Muscle layer of duodenum (tissue), 2 donors: ENCODE data around the gene NELFB.
A peak's percentile ranks its signal among the peaks of the same experiment; 100 is the strongest.

Source experiments
- H3K27ac ChIP-seq: one replicate; pipeline ENCODE4 v1.7.0; 2013; ENCODE audit warnings: mild to moderate bottlenecking, low read length
- H3K27me3 ChIP-seq: one replicate; pipeline ENCODE4 v1.7.0; 2013; ENCODE audit warnings: low read depth, mild to moderate bottlenecking, control low read depth, low read length
- H3K36me3 ChIP-seq, 2 donors: one replicate each; pipeline ENCODE4 v1.7.0; 2013; ENCODE audit warnings: low read length in 2 of 2, control low read depth in 1 of 2, mild to moderate bottlenecking in 1 of 2; ENCODE audit not compliant: insufficient read depth in 2 of 2, control insufficient read depth in 1 of 2
- H3K4me1 ChIP-seq, 2 donors: one replicate each; pipeline ENCODE4 v1.7.0; 2013; ENCODE audit warnings: low read length in 2 of 2, mild to moderate bottlenecking in 2 of 2, control low read depth in 1 of 2, moderate library complexity in 1 of 2; ENCODE audit not compliant: insufficient read depth in 2 of 2, control insufficient read depth in 1 of 2
- H3K4me3 ChIP-seq, 2 donors: one replicate each; pipeline ENCODE4 v1.7.0; 2013; ENCODE audit warnings: low read length in 2 of 2, low read depth in 1 of 2, mild to moderate bottlenecking in 1 of 2
- H3K9me3 ChIP-seq, 2 donors: one replicate each; pipeline ENCODE4 v1.7.0; 2013; ENCODE audit warnings: low read length in 2 of 2, control low read depth in 1 of 2, mild to moderate bottlenecking in 1 of 2; ENCODE audit not compliant: control insufficient read depth in 1 of 2
- donor health status: healthy.

The NELFB gene

DNA sequence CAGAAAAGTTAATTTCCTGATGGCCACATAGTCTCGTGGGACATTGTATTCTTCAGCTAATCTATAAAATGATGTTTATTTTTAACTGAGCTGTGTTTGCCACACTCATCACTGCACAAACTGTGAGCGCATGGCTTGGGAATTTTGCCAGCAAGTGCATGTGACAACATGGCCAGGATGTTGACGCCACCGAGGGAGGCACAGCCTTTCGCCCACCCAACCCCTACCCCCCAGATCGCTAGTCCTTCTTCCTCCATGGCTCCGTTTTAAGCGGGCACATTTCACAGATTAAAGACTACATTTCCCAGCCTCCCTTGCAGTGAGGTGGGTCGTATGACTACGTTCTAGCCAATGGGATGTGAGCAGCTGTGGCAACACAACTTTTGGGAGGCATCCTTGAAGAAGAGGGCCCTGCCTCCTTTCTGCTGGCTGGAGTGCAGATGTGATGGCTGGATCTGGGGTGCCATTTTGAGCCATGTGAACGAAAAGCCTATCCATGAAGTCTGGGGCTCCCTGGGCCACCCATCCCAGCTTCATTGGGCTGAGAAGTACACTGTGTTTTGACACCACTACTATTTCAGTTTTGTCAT is 39.1 kb downstream of the NELFB start:
- H3K4me3 ChIP-seq = peak overlapping the region in 1 of 2 donors; percentile 16
- H3K27me3 ChIP-seq = peaks cover 32% of the 10 kb centered on the region
- H3K4me1 ChIP-seq = peaks cover 0 to 16% of the 10 kb centered on the region in 2 donors
- H3K9me3 ChIP-seq = no peaks in the 10 kb centered on the region
- peak overlapping the region; percentile 58 for H3K27ac ChIP-seq
- no peaks in the 10 kb centered on the region for H3K36me3 ChIP-seq

DNA sequence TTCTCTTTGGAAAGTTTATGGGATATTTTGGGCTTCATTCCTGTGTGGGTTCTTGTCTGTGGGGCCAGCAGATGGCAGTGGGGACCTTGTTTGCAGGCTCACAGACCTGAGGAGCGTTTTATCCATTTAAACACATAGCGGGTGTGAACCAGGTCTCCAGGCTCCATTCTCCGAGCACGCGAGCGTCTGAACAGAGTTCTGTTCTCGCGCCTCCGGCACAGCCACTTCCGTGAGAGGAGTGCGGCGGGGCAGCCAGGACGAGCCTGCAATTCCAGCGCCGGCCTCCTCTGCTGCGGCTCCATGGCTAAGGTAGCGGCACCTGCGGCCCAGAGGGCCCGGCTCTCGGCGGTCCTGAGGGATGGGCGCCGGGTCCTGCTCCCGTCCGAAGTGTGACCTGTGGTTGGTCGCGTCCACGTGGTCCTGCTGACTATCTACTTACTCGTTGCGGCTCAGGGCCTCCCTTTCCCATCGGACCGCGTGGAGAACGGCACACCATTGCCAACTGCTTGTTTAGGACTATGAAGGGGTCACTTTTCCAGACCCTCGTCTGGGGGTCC is 39.6 kb downstream of the NELFB start:
- peaks cover 0 to 16% of the 10 kb centered on the region in 2 donors for H3K4me1 ChIP-seq
- no peaks in the 10 kb centered on the region for H3K36me3 ChIP-seq
- peak overlapping the region; percentile 58 for H3K27ac ChIP-seq

DNA sequence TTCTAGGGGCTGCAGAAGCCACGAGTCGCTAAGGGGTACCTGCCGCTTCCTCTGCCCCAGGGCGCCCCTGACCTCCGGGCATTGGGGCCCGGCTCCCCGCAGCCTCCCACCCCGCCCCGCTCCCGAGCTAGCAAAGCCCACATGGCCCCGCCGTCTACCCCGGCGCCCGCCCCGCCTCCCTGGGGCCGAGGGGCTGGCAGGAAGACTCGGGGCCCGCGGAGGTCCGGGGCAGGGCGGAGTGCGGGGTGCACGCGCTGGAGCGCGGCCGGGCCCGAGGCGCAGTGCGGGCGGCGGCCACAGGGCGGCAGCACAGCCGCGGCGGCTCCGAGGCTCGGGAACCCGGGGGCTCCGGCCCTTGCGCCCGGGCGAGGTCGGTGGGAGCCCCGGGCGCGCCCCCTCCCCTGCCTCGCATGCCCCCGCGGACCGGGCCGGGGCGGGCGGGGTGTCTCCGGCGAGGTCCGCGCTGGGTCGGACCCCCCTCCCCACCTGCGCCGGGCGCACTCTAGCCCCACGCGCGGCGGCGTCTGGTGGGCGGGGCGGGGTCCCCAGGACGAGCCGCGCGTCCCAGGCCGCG is 40.2 kb downstream of the NELFB start:
- Histone ChIP-seq H3K9me3 (no peaks in the 10 kb centered on the region), H3K36me3 (no peaks in the 10 kb centered on the region), H3K4me3 (peak overlapping the region in 1 of 2 donors; percentile 11), H3K27me3 (peaks cover 38% of the 10 kb centered on the region), H3K27ac (no peak overlapping the region), H3K4me1 (peaks cover 0 to 20% of the 10 kb centered on the region in 2 donors)

More for the DNA sequence above, 39.6 kb downstream of the NELFB start:
- Histone ChIP-seq H3K27me3 (peaks cover 34% of the 10 kb centered on the region), H3K4me3 (peak overlapping the region in 1 of 2 donors; percentile 16), H3K9me3 (no peaks in the 10 kb centered on the region)

DNA sequence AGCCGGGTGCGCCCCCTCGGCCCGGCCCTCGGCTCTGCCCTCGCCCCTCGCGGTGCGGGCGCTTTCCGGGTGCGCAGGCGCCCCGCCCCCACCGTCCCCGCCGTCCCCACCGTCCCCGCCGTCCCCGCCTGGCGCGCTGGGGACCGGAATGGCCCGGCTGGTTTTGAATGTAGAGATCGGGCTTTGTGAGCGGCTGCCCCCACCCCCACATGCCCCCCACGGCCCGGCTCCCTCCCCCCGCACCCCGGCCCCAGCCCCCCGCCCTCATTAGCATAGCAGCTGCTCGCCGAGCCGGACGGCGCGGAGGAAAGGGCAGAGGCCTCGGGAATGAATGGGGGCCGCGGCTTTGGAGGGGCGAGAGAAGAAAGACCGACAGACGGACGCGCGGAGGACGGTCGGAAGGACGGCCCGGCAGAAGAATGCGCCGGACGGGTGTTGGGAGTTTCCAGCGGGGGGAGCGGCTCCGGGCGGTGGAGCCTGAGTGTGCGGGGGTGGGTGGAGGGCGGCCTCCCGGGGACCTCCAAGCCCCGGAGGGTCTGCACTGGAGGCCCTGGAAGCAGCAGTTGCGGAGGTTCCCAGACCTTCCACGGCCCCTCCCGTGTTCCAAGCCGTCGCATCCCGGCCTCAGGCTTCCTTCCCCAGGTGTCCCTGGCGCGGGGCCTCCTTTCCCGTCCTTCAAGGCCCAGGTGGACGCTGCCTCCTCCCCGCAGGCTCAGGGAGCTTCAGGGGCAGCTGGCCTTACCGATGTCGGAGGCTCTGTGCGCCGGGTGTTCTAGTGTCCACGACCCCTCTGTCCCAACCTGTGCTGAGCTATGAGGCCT is 40.9 kb downstream of the NELFB start:
- peaks cover 0 to 27% of the 10 kb centered on the region in 2 donors for H3K4me1 ChIP-seq
- H3K27ac ChIP-seq = peak overlapping the region; percentile 77
- no peaks in the 10 kb centered on the region for H3K36me3 ChIP-seq
- H3K9me3 ChIP-seq = no peaks in the 10 kb centered on the region
- H3K27me3 ChIP-seq = peaks cover 38% of the 10 kb centered on the region
- H3K4me3 ChIP-seq = peak overlapping the region in 1 of 2 donors; percentile 40

DNA sequence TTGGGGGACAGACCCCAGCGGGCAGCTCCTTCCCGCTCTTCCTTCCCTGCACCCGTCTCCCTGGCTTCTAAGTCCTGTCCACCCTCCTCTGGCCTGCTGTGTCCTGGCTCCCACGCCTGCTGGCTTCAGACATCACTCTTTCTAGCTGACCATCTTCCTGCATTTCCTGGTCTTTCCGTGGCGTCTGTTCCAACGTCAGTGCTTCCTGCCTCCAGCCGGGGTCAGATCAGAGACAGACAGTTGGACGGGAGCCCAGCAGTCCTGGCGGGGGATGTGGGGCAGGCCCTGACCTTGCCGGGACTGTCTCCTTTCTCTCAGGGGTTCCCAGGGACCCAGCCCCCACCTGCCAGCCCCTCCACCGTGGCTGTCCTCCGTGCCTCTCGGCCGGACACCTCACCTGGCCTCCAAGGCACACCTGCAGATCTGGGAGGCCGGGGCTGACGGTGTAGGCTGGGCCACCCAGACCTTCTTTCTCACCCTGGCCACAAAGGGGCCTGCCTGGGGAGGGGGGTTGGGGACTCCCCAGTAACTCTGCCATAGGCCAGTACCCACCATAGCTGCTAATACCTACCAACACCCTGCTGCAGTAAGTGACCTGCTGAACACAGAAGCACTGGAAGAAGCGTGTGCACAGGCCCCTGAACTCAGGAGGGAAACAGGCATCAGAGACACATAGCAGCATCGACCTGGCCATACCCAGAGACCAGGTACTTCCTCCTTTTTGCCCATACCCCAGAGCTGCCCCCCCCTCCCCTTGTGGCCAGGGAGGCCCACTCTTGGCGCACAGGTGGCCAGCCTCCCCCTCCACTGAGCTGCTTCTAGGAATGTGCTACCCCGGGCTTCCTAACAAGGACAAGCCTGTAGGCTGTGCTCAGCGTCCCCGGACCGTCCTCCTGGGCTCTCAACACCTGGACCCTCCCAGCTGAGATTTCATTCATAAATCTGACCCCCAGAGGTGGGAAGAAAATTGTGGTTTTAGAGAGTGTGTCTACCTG is 41.8 kb downstream of the NELFB start:
- Histone ChIP-seq H3K9me3 (no peaks in the 10 kb centered on the region), H3K36me3 (no peaks in the 10 kb centered on the region), H3K4me3 (peak overlapping the region in 1 of 2 donors; percentile 40), H3K27ac (peak overlapping the region; percentile 77), H3K27me3 (peaks cover 38% of the 10 kb centered on the region), H3K4me1 (peaks cover 0 to 32% of the 10 kb centered on the region in 2 donors)

DNA sequence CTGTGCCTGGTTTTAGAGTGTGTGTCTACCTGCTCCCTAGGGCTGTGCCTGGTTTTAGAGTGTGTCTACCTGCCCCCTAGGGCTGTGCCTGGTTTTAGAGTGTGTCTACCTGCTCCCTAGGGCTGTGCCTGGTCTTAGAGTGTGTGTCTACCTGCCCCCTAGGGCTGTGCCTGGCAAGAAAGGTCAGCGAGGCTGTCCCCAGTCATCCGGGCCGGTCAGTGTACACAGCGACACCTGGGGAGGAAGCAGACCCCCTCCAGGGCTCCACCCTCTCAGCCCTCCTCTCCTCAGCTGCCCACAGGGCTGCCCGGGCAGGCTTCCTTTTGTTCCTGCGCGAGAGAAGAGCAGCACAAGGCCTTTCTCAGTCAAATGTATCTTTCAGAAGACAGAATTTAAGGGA is 42.8 kb downstream of the NELFB start:
- no peaks in the 10 kb centered on the region for H3K9me3 ChIP-seq
- peaks cover 38% of the 10 kb centered on the region for H3K27me3 ChIP-seq
- H3K36me3 ChIP-seq = no peaks in the 10 kb centered on the region
- peak overlapping the region; percentile 77 for H3K27ac ChIP-seq
- H3K4me1 ChIP-seq = peaks cover 0 to 36% of the 10 kb centered on the region in 2 donors
- no peak overlapping the region for H3K4me3 ChIP-seq

DNA sequence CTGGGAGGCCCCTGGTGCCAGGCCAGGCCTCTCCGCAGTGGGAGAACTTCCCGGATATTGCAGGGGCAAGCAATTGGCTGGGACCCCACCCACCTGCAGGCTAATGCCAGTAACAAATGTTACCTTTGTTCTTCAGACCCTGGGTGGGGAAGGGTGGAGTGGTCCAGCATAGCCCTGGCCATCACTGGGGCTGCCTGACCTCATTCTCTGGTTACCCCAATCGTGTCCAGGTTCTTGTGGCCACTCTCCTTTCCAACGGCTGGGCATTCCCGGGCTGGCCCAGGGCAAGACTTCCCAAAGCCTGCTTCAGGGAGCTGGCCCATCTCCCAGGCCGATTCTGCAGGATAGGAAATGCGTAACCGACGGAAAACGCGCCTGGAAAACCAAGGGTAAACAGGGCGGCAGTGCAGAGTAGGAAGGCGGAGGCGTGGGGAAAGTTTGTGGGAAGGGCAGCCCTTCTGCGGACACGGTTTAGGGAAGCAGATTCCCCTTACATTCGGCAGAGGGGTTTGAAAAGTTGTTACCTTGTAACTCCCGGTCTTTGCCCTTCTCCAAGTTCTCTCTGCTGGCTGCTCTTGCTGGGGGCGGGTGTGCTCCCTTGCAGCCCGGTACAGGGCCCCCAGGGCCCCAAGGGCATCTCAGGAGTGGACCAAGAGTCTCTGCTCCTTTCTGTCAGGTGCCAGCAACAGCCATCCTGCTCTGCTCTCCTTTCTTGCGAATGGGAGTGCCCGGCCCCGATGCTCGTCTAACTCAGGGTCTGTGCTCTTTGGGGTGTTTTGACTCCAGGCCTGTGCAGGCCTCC is 43.5 kb downstream of the NELFB start:
- peak overlapping the region; percentile 4 to 31 for H3K4me3 ChIP-seq
- no peaks in the 10 kb centered on the region for H3K36me3 ChIP-seq
- peak overlapping the region; percentile 77 for H3K27ac ChIP-seq
- no peaks in the 10 kb centered on the region for H3K9me3 ChIP-seq
- peaks cover 38% of the 10 kb centered on the region for H3K27me3 ChIP-seq
- H3K4me1 ChIP-seq = peaks cover 0 to 36% of the 10 kb centered on the region in 2 donors

DNA sequence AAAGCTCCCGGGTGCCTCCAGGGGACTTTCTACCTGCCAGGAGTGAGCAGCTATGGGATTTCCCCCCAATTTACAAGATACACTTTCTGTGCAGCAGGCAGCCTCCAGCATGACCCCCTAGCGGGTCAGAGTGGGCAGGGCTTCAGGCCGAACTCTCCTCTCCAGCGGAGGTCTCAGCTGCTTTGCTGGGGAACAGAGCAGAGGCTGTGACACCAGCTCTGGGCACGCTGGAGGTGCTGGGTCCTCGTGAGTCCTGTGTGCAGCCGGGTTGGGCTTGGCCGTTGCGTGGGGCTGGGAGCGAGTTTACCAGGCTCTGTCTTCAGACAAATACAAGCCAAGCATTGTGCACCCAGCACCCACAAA is 44.1 kb downstream of the NELFB start:
- H3K4me1 ChIP-seq = peaks cover 0 to 36% of the 10 kb centered on the region in 2 donors
- H3K36me3 ChIP-seq = no peaks in the 10 kb centered on the region
- H3K27ac ChIP-seq = peak overlapping the region; percentile 77
- H3K9me3 ChIP-seq = no peaks in the 10 kb centered on the region
- H3K27me3 ChIP-seq = peaks cover 38% of the 10 kb centered on the region
- peak overlapping the region; percentile 4 to 31 for H3K4me3 ChIP-seq

DNA sequence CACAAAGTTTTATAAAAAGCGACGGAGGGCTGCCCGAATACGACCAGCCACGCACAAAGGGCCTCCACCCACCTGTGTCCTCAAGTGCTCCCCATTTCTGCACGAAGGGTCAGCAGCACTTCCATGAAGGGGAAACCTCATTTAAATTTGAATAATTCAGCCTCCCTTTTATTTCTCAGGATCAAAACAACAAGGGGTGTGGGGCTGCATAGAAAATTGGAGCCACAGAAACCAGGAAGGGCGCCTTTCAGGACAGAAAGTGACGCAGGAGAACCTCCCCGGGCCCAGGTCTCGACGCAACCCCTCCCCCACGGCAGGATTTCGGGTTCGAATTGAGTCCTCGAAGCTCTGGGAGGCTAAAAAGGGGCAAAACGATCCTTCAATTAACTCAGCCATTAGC is 44.8 kb downstream of the NELFB start:
- H3K27me3 ChIP-seq = peaks cover 31% of the 10 kb centered on the region
- H3K4me3 ChIP-seq = peak overlapping the region; percentile 11 to 60
- no peaks in the 10 kb centered on the region for H3K36me3 ChIP-seq
- peaks cover 0 to 34% of the 10 kb centered on the region in 2 donors for H3K4me1 ChIP-seq
- H3K27ac ChIP-seq = peak overlapping the region; percentile 77
- H3K9me3 ChIP-seq = no peaks in the 10 kb centered on the region

DNA sequence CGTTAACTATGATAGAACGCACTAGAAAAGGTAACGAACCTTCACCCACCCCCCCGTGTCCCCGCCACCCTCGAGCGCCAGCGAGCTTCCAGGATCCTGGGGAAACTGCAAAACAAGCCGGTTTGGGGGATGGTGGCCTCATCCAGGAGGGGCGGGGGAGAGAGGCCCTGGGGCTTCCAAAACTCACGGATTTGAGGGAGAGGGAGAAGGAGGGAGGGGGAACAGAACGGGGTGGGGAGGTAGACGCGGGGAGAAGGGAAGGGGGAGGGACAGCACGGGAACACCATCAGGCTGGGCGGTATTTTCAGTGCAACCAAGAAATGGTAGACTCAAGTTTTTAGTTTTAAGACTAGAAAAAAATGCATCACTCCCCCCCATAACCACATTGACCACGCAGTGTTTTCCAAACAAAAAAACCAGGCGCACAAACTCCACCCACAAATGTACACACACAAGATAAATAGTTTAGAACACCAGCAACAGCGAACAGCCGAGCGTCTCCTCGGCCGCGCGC is 45.5 kb downstream of the NELFB start:
- H3K9me3 ChIP-seq = no peaks in the 10 kb centered on the region
- no peaks in the 10 kb centered on the region for H3K36me3 ChIP-seq
- H3K27ac ChIP-seq = peak overlapping the region; percentile 77
- peaks cover 29% of the 10 kb centered on the region for H3K27me3 ChIP-seq
- H3K4me1 ChIP-seq = peaks cover 0 to 38% of the 10 kb centered on the region in 2 donors
- peak overlapping the region; percentile 60 for H3K4me3 ChIP-seq
